D721Med (cell line): ENCODE results near the gene SBNO2.

Experiments used
- DNase-seq: peaks from one replicate; pipeline ENCODE4 v3.0.0; 2011; ENCODE audit warnings: low spot score; ENCODE audit not compliant: insufficient read length
- FAIRE-seq: peaks from 2 replicates; lab custom pipeline; 2011; peaks lifted over from hg19 to GRCh38; lab: Jason Lieb, UNC
- TF ChIP-seq, protein P1 (sequence below): IDR thresholded peaks from 2 replicates; pipeline ENCODE4 v1.5.1; 2012; ENCODE audit warnings: mild to moderate bottlenecking, control low read depth; ENCODE audit not compliant: insufficient read depth; ENCODE audit errors: missing control alignments

SBNO2 gene

DNA sequence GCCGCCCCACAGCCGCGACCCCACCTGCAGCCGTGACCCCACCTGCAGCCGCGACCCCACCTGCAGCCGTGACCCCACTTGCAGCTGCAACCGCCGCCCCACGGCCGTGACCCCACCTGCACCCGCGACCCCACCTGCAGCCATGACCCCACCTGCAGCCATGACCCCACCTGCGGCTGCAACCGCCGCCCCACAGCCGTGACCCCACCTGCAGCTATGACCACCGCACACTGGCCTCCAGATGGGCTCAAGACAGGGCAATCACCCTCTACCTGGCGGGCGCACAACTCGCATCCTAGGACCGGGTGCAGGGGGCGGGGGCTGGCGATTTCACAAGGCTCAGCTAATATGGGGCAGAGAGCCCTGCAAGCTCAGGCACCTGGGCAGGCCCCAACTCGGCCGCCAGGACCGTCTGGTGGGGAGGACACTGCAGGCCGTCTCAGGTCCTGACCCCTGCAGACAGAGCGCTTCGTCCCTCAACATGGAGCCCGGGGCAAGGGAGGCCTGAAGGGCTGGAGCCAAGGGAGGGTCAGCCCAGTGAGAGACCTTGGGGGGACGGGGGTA lies 15.1 kb downstream of the SBNO2 start:
- DNase-seq (no peak), FAIRE-seq (no peak)
- TF ChIP-seq, protein P1, sequence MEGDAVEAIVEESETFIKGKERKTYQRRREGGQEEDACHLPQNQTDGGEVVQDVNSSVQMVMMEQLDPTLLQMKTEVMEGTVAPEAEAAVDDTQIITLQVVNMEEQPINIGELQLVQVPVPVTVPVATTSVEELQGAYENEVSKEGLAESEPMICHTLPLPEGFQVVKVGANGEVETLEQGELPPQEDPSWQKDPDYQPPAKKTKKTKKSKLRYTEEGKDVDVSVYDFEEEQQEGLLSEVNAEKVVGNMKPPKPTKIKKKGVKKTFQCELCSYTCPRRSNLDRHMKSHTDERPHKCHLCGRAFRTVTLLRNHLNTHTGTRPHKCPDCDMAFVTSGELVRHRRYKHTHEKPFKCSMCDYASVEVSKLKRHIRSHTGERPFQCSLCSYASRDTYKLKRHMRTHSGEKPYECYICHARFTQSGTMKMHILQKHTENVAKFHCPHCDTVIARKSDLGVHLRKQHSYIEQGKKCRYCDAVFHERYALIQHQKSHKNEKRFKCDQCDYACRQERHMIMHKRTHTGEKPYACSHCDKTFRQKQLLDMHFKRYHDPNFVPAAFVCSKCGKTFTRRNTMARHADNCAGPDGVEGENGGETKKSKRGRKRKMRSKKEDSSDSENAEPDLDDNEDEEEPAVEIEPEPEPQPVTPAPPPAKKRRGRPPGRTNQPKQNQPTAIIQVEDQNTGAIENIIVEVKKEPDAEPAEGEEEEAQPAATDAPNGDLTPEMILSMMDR = no peak

DNA sequence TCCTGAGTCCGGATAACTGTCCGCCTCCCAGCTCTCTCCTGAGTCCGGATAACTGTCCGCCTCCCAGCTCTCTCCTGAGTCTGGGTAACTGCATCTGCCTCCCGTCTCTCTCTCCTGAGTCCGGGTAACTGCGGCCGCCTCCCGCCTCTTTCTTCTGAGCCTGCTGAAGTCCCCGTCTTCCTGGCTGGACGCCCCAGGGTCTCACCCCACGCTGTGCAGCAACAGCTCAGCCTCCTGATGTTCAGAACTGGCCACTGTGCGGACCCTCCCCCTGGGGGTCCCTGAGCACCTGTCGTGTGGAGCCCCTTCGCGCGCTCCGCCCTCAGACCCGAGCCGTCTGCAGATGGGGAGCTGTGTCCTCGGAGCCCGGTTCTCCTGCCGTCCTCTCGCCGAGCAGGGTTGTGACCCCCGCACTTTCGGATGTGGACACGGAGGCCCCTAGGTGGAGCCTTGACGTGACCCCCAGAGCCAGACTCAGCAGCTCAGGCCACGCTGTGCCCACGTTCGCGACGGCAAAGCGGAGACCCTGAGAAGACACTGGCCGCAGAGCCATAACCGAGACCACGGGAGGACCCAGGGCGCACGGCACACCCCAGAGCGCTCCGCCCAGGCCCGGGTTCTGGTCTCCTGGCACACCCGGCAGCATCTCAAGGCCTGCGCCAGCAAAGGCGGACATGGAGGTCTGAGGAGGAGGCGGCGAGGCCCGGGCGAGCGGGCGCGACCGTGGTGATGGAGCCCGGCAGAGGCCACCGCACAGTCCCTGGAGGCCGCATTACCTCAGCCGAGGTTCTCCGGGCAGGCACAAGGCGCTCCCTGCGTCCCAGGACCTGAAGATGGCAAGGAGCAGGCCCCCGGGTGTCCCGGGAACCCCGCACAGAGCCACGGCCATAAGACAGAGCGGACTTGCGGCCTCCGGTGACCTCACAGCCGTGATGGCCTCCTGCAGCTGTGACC lies 15.9 kb downstream of the SBNO2 start:
- TF ChIP-seq, protein P1 = no peak
- no peak for DNase-seq
- no peak for FAIRE-seq

DNA sequence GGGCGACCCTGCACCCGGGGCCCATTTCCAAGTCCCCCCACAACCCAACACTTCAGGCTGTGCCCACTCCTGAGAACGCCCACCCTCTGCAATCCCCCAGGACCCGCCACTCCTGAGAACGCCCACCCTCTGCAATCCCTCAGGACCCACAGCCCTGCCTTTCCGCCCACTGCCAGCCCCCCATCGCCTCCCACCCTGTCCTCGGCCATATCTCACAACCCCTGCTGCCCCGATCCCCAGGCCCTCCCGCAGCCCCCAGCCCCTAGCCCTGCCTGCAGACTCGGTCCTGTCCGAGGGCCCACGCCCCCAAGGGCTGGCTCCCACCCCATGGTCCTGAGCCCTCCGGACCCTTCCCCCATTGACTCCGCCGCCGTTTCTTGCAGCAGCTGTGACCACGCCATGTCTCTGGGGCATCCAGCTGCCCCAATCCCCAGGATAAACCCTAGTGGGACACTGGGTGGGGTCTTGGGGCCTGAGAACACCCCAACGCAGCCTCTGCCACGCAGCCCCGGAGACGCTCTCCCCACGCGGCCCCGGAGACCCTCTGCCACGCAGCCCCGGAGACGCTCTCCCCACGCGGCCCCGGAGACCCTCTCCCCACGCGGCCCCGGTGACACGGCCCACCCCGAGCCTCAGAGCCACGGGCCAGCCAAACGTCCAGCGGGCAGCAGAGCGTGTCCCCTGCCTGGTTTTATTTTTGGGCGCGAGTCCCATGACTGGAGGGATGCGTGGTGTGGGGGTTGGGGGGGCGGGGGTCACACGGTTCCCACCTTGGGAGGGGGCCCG lies 17.0 kb downstream of the SBNO2 start:
- DNase-seq = no peak
- TF ChIP-seq, protein P1 = no peak
- no peak for FAIRE-seq

DNA sequence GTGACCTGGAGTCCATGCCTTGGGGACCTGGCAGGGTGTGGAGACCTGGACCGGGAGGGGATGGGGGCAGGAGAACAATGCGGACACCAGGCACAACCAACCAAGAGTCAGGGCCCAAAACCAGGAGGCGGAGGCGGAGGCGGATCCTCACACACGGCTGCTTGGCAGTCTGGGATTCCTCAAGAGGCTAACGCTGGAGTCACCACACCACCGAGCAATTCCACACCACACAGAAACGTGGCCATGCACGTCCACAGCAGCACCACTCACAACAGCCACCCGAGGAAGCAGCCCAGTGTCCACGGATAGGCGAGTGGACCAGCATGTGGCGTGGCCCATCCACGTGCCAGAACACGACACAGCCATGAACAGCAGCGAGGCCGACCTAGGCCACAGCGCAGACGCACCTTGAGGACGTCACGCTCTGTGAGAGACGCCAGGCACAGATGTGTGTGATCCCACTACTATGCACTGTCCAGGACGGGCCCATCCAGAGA lies 17.7 kb downstream of the SBNO2 start:
- FAIRE-seq = no peak

DNA sequence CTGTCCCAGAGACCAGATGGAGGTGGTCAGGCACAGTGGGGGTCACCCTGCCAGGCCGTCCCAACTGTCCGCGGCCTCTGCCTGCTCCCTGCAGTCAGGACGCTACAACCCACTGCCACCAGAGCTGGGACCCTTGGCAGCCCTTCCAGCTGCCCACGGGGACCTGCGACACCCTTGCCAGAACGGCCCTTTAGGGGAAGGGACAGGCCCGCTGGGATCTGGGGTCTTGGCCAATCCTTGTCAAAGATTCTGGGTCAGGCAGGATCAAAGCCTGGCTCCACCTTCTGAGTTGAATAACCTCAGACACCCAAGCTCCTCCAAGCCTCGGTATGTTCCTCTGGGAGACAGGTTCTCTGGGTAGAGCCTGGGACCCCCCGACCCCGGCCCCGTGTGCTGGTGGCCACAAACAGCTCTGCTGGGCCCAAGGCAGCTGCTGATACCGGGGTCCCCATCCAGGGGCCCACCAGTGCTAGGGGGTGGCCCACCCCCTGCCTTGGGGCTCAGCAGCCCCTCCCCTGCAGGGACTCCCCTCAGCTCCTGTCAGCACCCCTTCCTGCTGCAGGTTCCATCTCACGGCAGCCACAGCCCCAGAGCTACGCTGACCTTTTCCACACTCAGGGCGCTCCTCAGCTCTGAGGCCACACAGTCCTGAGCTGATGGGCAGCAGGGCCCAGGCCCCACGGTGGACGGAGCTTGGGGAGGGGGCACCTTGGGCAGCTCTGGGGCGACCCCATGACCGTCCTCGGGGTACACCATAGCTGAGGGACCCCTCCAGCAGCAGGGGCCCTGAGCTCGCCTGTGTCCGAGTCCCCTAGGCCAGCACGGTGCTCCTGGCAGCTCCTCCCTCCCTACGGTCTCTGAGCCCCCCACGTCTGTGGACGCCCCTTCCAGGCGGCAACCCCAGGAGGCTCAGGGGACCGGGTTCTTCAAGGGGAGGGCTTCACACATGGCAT lies 18.4 kb downstream of the SBNO2 start:
- FAIRE-seq (no peak), DNase-seq (no peak)
- TF ChIP-seq, protein P1 = no peak

More for the DNA sequence above, 17.7 kb downstream of the SBNO2 start:
- no peak for DNase-seq
- TF ChIP-seq, protein P1 = no peak

DNA sequence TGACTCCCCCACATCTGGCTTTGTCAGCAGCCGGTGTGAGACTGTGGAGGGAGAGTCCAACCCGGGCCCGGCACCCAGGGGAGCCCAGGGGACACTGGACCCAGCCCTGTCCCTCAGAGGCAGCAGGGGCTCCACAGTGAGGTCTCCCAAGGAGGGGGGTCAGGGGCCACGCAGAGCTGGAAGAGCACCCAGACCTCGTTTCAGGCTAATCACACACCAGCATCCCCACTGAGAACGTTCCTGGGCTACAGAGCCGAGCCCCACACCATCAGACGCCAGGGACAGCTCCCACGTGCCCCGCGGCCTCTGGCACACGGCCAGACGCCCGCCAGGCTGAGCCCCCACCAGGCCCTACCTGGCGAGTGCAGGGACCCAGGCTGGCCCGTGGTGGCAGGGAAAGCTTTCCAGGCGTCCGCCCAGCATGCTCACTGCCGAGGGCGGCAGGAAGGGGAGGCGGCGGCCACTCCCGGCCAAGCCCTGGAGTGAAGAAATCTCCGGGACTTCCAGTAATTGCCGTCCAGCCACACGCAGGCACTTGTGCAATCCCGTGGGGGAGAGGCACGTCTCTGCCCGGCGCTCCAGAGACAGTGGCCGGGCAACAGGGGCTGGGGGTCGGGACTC lies 19.2 kb downstream of the SBNO2 start:
- FAIRE-seq (no peak), DNase-seq (no peak)
- TF ChIP-seq, protein P1 = no peak
